Stimulated activated CD8-positive, alpha-beta memory T cell treated with anti-CD3 and anti-CD28 coated beads, Interleukin-7, amount 100 ng/mL, for 24 hours (primary cell): ENCODE measurements around the gene TNFAIP3.

Experiments
- DNase-seq: peaks from one replicate; pipeline ENCODE4 v3.0.0-alpha.2; 2020; ENCODE audit warnings: low read depth

The TNFAIP3 gene

DNA sequence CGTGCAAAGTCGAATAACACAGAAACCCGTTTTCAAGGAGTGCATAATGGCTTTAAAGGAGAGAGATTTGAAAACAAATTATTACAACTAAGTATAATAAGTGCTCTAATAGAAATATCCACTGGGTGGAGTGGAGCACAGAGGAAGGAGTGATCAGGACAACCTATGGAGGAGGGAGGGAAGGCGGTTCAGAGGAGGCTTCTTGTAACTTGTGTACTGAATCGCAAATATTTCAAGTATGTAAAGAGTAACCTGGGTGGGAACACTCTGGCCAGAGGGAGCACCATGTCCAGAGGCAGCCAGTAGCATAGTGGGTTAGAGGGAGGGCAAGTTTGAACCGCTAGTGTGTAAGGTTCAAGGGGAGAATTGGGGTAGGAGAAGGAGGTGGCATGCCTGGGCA is 21.6 kb upstream of the TNFAIP3 start:
- no peak for DNase-seq

- no peak for DNase-seq
These were observed 20.8 kb upstream of the TNFAIP3 start for GRCh38 chr6:137846274-137846673.

DNA sequence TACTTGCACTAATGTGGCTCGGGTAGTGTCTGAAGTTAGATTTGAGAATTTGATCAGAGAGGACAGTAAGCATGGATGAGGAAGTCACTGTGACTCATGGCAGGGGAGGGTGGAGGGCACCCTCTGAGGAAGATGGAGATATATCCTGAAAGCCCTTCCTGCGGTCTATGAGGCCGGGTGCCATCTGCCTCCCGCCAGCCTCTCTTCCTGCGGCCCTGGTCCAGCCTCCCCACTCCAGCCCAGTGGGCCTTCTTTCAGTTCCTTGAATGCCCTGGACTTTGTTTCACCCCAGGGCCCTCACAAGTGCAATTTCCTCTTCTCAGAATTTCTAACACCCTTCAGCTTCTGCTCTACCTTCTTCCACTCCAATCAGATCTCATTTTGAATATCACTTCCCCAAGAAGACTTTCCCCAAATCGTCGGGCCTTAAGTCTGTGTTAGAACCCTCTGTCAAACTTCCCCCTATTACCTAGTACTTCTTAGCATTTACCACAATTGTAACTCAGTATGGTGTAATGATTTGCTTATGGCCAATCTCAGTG is 20.2 kb upstream of the TNFAIP3 start:
- no peak for DNase-seq

DNA sequence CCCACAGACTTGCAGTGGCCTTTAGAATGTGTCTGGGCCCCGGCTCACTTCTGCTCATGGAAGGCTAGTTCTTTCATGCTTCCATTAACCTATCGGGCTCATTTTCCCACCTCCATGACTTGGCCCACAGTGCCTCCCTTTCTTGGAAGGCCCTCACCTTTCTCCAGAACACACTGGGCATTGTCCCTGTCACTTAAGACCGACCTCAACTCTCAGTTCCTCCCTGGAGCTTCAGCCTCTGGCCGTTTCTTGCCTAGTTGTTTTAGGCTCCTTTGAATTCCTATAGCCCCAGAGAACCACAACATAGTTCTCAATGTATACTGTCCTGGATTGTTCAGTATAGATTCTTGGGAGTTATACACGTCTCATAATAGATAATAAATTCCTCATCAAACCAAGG is 19.3 kb upstream of the TNFAIP3 start:
- DNase-seq: no peak

GRCh38 chr6:137848672-137849071 is 18.4 kb upstream of the TNFAIP3 start:
- DNase-seq: no peak

DNA sequence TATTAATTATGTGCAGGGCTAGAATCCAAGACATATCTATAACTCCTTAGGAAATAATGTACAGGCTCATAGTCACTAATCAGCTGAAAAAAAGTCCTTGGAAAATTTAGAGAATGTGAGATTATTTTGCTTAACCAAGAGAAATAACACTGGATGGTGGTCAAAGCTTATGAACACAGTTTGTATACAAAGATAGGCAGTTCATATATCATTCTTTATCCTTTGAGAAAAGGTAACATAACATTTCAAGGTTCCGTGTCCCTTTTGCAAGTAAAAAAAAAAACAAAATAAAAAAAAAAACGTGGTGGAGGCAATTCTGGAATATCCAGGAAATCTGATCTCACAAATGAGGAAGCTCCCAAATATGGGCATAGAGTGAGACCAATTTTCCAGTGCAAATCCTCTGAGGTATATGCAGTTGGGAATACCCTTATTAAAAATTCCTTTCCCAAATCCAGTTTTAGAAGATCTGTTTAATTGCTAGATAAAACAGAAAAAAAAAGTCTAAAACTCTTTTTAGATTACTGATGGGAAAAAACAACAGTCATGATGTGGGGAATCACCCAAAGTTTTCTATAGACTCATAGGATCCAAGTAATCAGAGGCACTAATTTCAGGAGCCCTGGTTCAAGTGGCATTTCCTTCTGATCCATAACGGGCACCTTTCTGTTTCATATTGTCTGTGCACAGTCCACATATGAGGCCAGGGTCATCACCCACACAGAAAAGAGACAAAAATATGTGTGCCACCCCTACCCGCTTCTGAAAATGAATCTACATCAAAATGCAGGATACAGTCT is 17.7 kb upstream of the TNFAIP3 start:
- no peak for DNase-seq

- DNase-seq: no peak
These were observed 16.9 kb upstream of the TNFAIP3 start for GRCh38 chr6:137849981-137850714.

GRCh38 chr6:137850816-137851602 is 16.1 kb upstream of the TNFAIP3 start:
- DNase-seq: no peak

- DNase-seq: no peak
These were observed 15.4 kb upstream of the TNFAIP3 start for GRCh38 chr6:137851669-137852068.

DNA sequence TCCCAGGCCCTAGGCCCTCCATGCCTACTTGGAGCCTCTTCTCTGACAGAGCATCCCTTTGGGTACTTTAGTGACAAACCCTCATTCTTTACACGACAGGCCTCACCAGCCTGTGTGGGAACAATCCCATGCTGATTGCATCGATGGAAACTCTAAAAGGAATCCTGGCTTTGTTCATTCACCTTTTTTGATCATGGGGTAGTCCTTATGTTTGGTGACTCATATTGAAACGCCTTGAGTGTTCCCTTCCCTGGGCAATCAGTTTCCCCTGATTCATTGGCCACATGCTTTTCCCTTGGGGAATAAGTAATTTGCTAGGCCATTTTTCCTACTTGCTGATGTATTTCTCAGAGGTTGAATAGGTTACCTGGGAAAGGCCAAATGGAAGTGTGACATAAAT is 14.7 kb upstream of the TNFAIP3 start:
- DNase-seq: no peak

- DNase-seq: no peak
These were observed 14.2 kb upstream of the TNFAIP3 start for GRCh38 chr6:137852811-137853210.

- DNase-seq: no peak
These were observed 13.4 kb upstream of the TNFAIP3 start for GRCh38 chr6:137853569-137854213.

DNA sequence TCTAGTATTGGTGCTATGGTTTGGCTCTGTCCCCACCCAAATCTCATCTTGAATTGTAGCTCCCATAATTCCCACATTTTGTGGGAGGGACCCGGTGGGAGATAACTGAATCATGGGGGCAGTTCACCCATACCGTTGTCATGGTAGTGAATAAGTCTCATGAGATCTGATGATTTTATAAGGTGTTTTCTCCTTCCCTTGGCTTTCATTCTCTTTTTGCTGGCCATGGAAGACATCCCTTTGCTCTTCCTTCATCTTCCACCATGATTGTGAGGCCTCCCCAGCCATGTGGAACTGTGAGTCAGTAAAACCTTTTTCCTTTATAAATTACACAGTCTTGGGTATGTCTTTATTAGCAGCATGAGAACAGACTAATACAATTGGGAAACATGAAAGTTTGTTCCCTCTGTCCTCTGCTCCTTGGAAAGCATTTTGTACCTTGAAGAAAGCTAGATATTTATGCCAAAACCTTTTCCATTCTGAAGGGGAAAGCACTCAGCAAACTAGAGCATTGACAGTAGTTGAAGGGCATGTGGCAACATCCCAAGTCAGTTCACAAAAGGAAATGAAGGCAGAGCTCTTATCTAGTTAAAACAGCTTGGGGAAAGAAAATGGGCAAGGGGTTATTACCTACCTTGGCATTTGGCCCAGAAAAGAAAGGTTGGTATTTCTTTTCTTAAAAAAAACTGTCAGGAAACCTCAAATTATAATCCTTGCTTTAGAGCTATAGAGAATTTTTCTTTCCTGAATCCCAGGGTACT is 10.7 kb upstream of the TNFAIP3 start:
- DNase-seq: no peak

GRCh38 chr6:137859025-137859424 is 8.0 kb upstream of the TNFAIP3 start:
- DNase-seq: no peak

DNA sequence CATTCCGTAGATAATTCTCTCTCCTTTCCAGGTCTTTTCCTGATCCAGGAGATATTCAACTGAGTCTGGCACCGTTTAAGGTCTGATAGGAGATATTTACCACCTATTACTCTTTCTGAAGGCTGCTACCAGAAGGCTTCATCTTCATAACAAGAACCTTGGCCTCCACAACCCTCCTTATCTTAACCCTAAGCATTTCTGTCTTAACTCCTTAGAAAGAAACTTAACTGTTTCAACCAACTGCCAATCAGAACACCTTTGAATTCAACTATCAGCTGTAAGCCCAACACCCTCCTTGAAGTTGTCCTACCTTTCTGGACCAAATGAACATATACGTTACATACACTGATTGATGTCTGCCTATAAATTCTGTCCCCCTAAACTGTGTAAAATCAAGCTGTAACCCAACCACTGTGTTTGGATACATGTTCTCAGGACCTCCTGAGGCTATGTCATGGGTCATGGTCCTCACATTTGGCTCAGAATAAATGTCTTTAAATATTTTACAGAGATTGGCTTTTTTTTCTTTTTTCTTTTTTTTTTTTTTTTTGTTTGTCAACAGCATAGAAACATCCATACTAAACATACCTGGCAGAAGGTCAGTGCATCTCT is 6.6 kb upstream of the TNFAIP3 start:
- DNase-seq: no peak

DNA sequence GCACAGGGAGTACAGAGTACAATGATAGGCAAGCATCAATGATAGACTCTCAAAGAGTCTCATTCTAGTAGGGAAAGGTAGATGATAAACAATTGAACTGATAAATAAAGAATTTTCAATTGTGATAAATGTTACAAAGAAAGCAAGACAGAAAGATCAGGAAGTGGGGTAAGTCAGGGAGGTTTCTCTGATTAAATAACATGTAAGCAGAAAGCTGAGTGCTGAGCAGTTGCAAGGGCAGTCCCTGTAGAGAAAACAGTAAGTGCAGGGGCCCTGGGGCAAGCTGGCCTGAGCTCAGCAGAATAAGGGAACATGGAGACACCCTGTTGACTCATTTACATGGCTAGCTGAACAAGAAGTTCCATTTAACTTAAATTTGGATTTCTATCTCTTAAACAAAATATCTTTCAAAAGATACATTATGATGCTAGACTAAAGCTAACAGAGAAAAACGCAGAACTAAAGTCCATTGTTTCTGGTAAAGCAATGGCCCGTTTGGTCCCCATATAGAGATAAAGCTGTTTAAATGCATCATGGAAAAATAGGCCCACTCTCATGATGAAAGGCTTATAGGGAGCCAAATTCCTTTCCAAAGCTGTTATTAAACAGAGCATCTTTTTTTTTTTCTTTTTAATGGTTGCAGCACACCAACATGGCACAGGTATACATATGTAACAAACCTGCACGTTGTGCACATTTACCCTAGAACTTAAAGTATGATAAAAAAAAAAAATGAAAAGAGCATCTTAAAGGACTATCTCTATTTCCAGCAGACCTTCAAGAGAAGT is 5.3 kb upstream of the TNFAIP3 start:
- DNase-seq: no peak

GRCh38 chr6:137862419-137863090 is 4.5 kb upstream of the TNFAIP3 start:
- DNase-seq: no peak

- no peak for DNase-seq
These were observed 3.8 kb upstream of the TNFAIP3 start for GRCh38 chr6:137863091-137863797.
